Stimulated activated naive CD8-positive, alpha-beta T cell treated with anti-CD3 and anti-CD28 coated beads, Interleukin-15, amount 100 ng/mL, for 72 hours (primary cell): ENCODE measurements around the gene SMYD1.
"Not testable (repeated sequence)": the region's sequence is repeated elsewhere in the genome, so short reads cannot be mapped to it uniquely, and the experiment has no call there.

ENCODE experiments used
- ATAC-seq: fragments of 150-1000 bp; cut with Tn5 transposase; 2 replicates; pipeline ENCODE4 v1.10.0; 2021; ENCODE audit warnings: mild to moderate bottlenecking, moderate library complexity
- DNase-seq, 2 donors: peaks; one replicate each; pipeline ENCODE4 v3.0.0; 2021 to 2022
- H3K27ac Mint-ChIP-seq, 2 donors: one replicate each; pipeline ENCODE4 v1.8.0; 2022; ENCODE audit warnings: mild to moderate bottlenecking in 2 of 2, mixed read lengths in 2 of 2, moderate library complexity in 2 of 2
- H3K27me3 Mint-ChIP-seq: one replicate; pipeline ENCODE4 v1.8.0; 2022; ENCODE audit warnings: mixed read lengths
- H3K4me1 Mint-ChIP-seq: one replicate; pipeline ENCODE4 v1.8.0; 2022; ENCODE audit warnings: mild to moderate bottlenecking, mixed read lengths
- H3K4me3 Mint-ChIP-seq, 2 donors: one replicate each; pipeline ENCODE4 v1.8.0; 2022; ENCODE audit warnings: mild to moderate bottlenecking in 2 of 2, mixed read lengths in 2 of 2, moderate library complexity in 1 of 2
- H3K9me3 Mint-ChIP-seq, 2 donors: one replicate each; pipeline ENCODE4 v1.8.0; 2022; ENCODE audit warnings: mixed read lengths in 2 of 2

Gene SMYD1

GRCh38 chr2:88067598-88067997 is at the start of gene SMYD1:
Gene SMYD1, plus strand, starts transcription at chr2:88067825. Its CDS starts 40 bp downstream, at chr2:88067865.
- no peaks in the 10 kb centered on the region for H3K4me1 Mint-ChIP-seq
- H3K4me3 Mint-ChIP-seq = no peak within 1 kb of the TSS
- ATAC-seq (no peak), DNase-seq (no peak)
- no peaks in the 10 kb centered on the region for H3K9me3 Mint-ChIP-seq
- H3K27me3 Mint-ChIP-seq = no peaks in the 10 kb centered on the region
- H3K27ac Mint-ChIP-seq = no peak within 1 kb of the TSS

- peak overlapping the region in 1 of 2 donors; percentile 97 for H3K4me3 Mint-ChIP-seq
- ATAC-seq, H3K27ac Mint-ChIP-seq, H3K27me3 Mint-ChIP-seq, H3K9me3 Mint-ChIP-seq, DNase-seq: not testable (repeated sequence)
- H3K4me1 Mint-ChIP-seq = peaks cover 21% of the 10 kb centered on the region
Observed at GRCh38 chr2:88018077-88018805, 49.4 kb upstream of the SMYD1 start.

- no peak for ATAC-seq
- H3K9me3 Mint-ChIP-seq = peaks cover 6 to 10% of the 10 kb centered on the region in 2 donors
- H3K27me3 Mint-ChIP-seq = no peaks in the 10 kb centered on the region
- peaks cover 21% of the 10 kb centered on the region for H3K4me1 Mint-ChIP-seq
- no peak overlapping the region for H3K4me3 Mint-ChIP-seq
- DNase-seq = no peak
- no peak overlapping the region for H3K27ac Mint-ChIP-seq
Observed at GRCh38 chr2:88018909-88019308, 48.7 kb upstream of the SMYD1 start.

- ATAC-seq (no peak), DNase-seq (no peak)
- Mint-ChIP-seq H3K4me3 (no peak overlapping the region), H3K27me3 (no peaks in the 10 kb centered on the region), H3K27ac (no peak overlapping the region), H3K4me1 (peaks cover 21% of the 10 kb centered on the region), H3K9me3 (peaks cover 6 to 10% of the 10 kb centered on the region in 2 donors)
Observed at GRCh38 chr2:88019985-88020384, 47.6 kb upstream of the SMYD1 start.

GRCh38 chr2:88022669-88022921 is 45.0 kb upstream of the SMYD1 start:
- ATAC-seq (no peak), DNase-seq (no peak)
- no peak overlapping the region for H3K4me3 Mint-ChIP-seq
- no peaks in the 10 kb centered on the region for H3K27me3 Mint-ChIP-seq
- peaks cover 6 to 10% of the 10 kb centered on the region in 2 donors for H3K9me3 Mint-ChIP-seq
- H3K27ac Mint-ChIP-seq = no peak overlapping the region
- H3K4me1 Mint-ChIP-seq = peaks cover 6% of the 10 kb centered on the region

- Mint-ChIP-seq H3K4me3 (no peak overlapping the region), H3K4me1 (peaks cover 20% of the 10 kb centered on the region), H3K9me3 (no peaks in the 10 kb centered on the region), H3K27ac (no peak overlapping the region), H3K27me3 (no peaks in the 10 kb centered on the region)
- no peak for DNase-seq
- ATAC-seq = no peak
Observed at GRCh38 chr2:88024509-88024908, 43.1 kb upstream of the SMYD1 start.

- DNase-seq = no peak
- Mint-ChIP-seq H3K4me3 (peak overlapping the region; percentile 46 to 61), H3K27me3 (no peaks in the 10 kb centered on the region), H3K27ac (peak overlapping the region; percentile 15 to 46), H3K4me1 (peaks cover 20% of the 10 kb centered on the region), H3K9me3 (no peaks in the 10 kb centered on the region)
- ATAC-seq = peak; percentile 66
Observed at GRCh38 chr2:88027697-88028389, 39.8 kb upstream of the SMYD1 start.

GRCh38 chr2:88028931-88029330 is 38.7 kb upstream of the SMYD1 start:
- H3K4me1 Mint-ChIP-seq = peaks cover 20% of the 10 kb centered on the region
- DNase-seq (no peak), ATAC-seq (no peak)
- H3K4me3 Mint-ChIP-seq = no peak overlapping the region
- H3K9me3 Mint-ChIP-seq = no peaks in the 10 kb centered on the region
- H3K27me3 Mint-ChIP-seq = no peaks in the 10 kb centered on the region
- no peak overlapping the region for H3K27ac Mint-ChIP-seq

- ATAC-seq (no peak), DNase-seq (no peak)
- Mint-ChIP-seq H3K27ac (no peak overlapping the region), H3K4me1 (peaks cover 25% of the 10 kb centered on the region), H3K9me3 (peaks cover 0 to 4% of the 10 kb centered on the region in 2 donors), H3K4me3 (no peak overlapping the region), H3K27me3 (no peaks in the 10 kb centered on the region)
Observed at GRCh38 chr2:88032070-88032702, 35.4 kb upstream of the SMYD1 start.

- H3K27me3 Mint-ChIP-seq = no peaks in the 10 kb centered on the region
- no peak overlapping the region for H3K4me3 Mint-ChIP-seq
- H3K27ac Mint-ChIP-seq = no peak overlapping the region
- ATAC-seq = no peak
- peaks cover 17% of the 10 kb centered on the region for H3K4me1 Mint-ChIP-seq
- DNase-seq = no peak
- peaks cover 4 to 7% of the 10 kb centered on the region in 2 donors for H3K9me3 Mint-ChIP-seq
Observed at GRCh38 chr2:88036182-88036581, 31.4 kb upstream of the SMYD1 start.

- no peak overlapping the region for H3K27ac Mint-ChIP-seq
- DNase-seq (no peak), ATAC-seq (no peak)
- peaks cover 17% of the 10 kb centered on the region for H3K4me1 Mint-ChIP-seq
- no peaks in the 10 kb centered on the region for H3K27me3 Mint-ChIP-seq
- no peak overlapping the region for H3K4me3 Mint-ChIP-seq
- peaks cover 4 to 7% of the 10 kb centered on the region in 2 donors for H3K9me3 Mint-ChIP-seq
Observed at GRCh38 chr2:88036606-88037005, 31.0 kb upstream of the SMYD1 start.

GRCh38 chr2:88038263-88039105 is 29.1 kb upstream of the SMYD1 start:
- DNase-seq (no peak), ATAC-seq (no peak)
- Mint-ChIP-seq H3K4me1 (peaks cover 22% of the 10 kb centered on the region), H3K27ac (no peak overlapping the region), H3K9me3 (peaks cover 4 to 7% of the 10 kb centered on the region in 2 donors), H3K4me3 (no peak overlapping the region), H3K27me3 (no peaks in the 10 kb centered on the region)

GRCh38 chr2:88042476-88042875 is 25.1 kb upstream of the SMYD1 start:
- no peak overlapping the region for H3K27ac Mint-ChIP-seq

GRCh38 chr2:88045561-88045960 is 22.1 kb upstream of the SMYD1 start:
- peaks cover 43% of the 10 kb centered on the region for H3K4me1 Mint-ChIP-seq
- H3K9me3 Mint-ChIP-seq, H3K27me3 Mint-ChIP-seq, ATAC-seq, DNase-seq, H3K4me3 Mint-ChIP-seq, H3K27ac Mint-ChIP-seq: not testable (repeated sequence)

More at GRCh38 chr2:88042476-88042875, 25.1 kb upstream of the SMYD1 start:
- ATAC-seq = no peak
- DNase-seq = no peak
- H3K9me3 Mint-ChIP-seq = peaks cover 0 to 7% of the 10 kb centered on the region in 2 donors
- no peak overlapping the region for H3K4me3 Mint-ChIP-seq
- H3K27me3 Mint-ChIP-seq = no peaks in the 10 kb centered on the region
- peaks cover 37% of the 10 kb centered on the region for H3K4me1 Mint-ChIP-seq

GRCh38 chr2:88048541-88048940 is 19.1 kb upstream of the SMYD1 start:
- ATAC-seq (no peak), DNase-seq (no peak)
- Mint-ChIP-seq H3K9me3 (no peaks in the 10 kb centered on the region), H3K4me1 (peaks cover 62% of the 10 kb centered on the region), H3K27ac (no peak overlapping the region), H3K4me3 (no peak overlapping the region), H3K27me3 (no peaks in the 10 kb centered on the region)
